ENCODE data around the gene LETM1. TPM values are rescaled to one million over a fixed set of nuclear protein-coding genes. Genes with fewer than 3 reads are reported as not detected.

LETM1 gene
- total and polyA plus RNA-seq, 4 donors: 12.2 to 46.9 (median 24.1) TPM

- Histone ChIP-seq H3K36me3 (ENCODE audit: control insufficient read depth in 4 of 4, insufficient read depth in 3 of 4, low read depth in 1 of 4, low read length in 3 of 4) (peaks cover 4 to 25% (median 14%) of the 10 kb centered on the region in 4 donors), H3K27ac (ENCODE audit: low read depth in 1 of 2, low read length in 2 of 2) (no peak overlapping the region), H3K4me3 (ENCODE audit: low read depth in 1 of 3, low read length in 3 of 3) (no peak overlapping the region), H3K9ac (ENCODE audit: low read depth in 1 of 2, low read length in 2 of 2) (no peak overlapping the region), H3K9me3 (ENCODE audit: control insufficient read depth in 4 of 4, low read length in 3 of 4) (no peaks in the 10 kb centered on the region), H3K4me1 (ENCODE audit: control insufficient read depth in 4 of 4, insufficient read depth in 4 of 4, low read length in 3 of 4) (peaks cover 12 to 31% (median 21%) of the 10 kb centered on the region in 4 donors), H3K27me3 (ENCODE audit: control insufficient read depth in 4 of 4, insufficient read depth in 4 of 4, low read length in 3 of 4) (no peaks in the 10 kb centered on the region)
- 78% methylated on average over 22 of the region's 22 CpGs for WGBS
- TF ChIP-seq TAF1 (conservative IDR thresholded peaks at IDR 0.05): no peak
- TF ChIP-seq RXRA (IDR thresholded peaks at IDR 0.05): no peak
- no peak for TF ChIP-seq REST (IDR thresholded peaks at IDR 0.05)
- TF ChIP-seq SP1 (IDR thresholded peaks at IDR 0.05): no peak
- no peak for TF ChIP-seq GABPA (IDR thresholded peaks at IDR 0.05 in 1 of 2, conservative IDR thresholded peaks at IDR 0.05 in 1 of 2)
- TF ChIP-seq NR2F2 (IDR thresholded peaks at IDR 0.05): no peak
- TF ChIP-seq ATF3 (IDR thresholded peaks at IDR 0.05): no peak
- TF ChIP-seq FOXA2 (IDR thresholded peaks at IDR 0.05): no peak
- no peak for TF ChIP-seq YY1 (IDR thresholded peaks at IDR 0.05)
- no peak for TF ChIP-seq ZBTB33 (IDR thresholded peaks at IDR 0.05)
- TF ChIP-seq FOXA1 (IDR thresholded peaks at IDR 0.05): no peak
- no peak for TF ChIP-seq EGR1 (IDR thresholded peaks at IDR 0.05; ENCODE audit: low read depth in 2 of 2)
- TF ChIP-seq CTCF (IDR thresholded peaks at IDR 0.05; ENCODE audit: low read depth, low read length, missing input control): no peak
- TF ChIP-seq MAX (IDR thresholded peaks at IDR 0.05): no peak
- no peak for TF ChIP-seq JUND (IDR thresholded peaks at IDR 0.05)
- no peak for TF ChIP-seq RAD21 (IDR thresholded peaks at IDR 0.05)
- TF ChIP-seq HNF4A (conservative IDR thresholded peaks at IDR 0.05): no peak
- TF ChIP-seq HNF4G (IDR thresholded peaks at IDR 0.05): no peak
- DNase-seq (ENCODE audit: low spot score): peak; percentile 67
These were observed 53.7 kb downstream of the LETM1 start for GRCh38 chr4:1802151-1802715.

Data from liver (tissue), 9 donors.